NCI-H1092 treated with DMSO at 0.1 percent for 48 hours (cell line): ENCODE measurements around the gene C1QTNF6.

Experiments
- DNase-seq: peaks from one replicate; lab custom pipeline; 2025; lab: John Stamatoyannopoulos, UW

C1QTNF6 gene

DNA sequence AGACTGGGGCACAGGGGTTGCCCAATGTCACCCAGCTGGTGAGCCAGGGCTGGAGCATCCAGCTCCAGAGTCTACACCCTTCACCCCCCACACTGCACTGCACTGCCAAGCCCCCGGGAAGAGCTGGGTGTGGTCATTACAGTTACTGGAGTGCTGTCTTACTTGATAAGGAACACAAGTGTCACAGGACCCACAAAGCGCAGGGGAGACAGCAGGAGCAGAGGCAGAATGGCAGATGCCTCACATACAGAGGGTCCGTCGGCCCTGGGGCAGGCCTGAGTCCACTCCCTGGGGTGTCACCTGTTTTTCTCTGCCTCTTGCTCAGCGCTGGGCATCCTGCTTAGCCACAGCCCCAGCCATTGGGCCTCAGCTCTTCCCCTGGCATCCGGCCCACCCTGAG is 46.1 kb downstream of the C1QTNF6 start:
- DNase-seq, result no peak

GRCh38 chr22:37141476-37141875 is 46.6 kb downstream of the C1QTNF6 start:
- DNase-seq, result no peak

- no peak for DNase-seq
These were observed 47.2 kb downstream of the C1QTNF6 start for GRCh38 chr22:37140686-37141323.

- no peak for DNase-seq
These were observed 48.3 kb downstream of the C1QTNF6 start for GRCh38 chr22:37139762-37140161.

- no peak for DNase-seq
These were observed 49.0 kb downstream of the C1QTNF6 start for GRCh38 chr22:37138849-37139561.

- DNase-seq, result no peak
These were observed 50.0 kb downstream of the C1QTNF6 start for GRCh38 chr22:37137903-37138665.

GRCh38 chr22:37137131-37137530 is 50.9 kb downstream of the C1QTNF6 start:
- DNase-seq, result no peak

DNA sequence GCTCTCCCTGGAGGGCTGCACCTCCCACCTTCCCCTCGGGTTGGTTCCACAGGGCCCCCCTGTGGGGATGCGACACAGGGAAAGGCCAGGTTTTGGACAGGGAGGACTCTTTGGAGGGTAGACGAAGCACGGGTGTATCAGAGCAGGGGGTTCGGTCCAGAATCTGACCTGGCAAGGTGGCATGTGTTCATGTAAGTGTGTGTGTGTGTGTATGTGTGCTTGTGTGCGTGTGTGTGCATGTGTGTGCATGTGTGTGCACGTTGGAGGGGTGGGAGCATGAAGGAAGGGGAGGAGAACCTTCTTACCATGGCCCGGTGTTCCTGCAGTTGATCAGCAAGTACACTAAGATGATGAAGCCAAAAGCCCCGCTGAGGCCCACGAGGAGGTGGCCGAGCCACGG is 53.0 kb downstream of the C1QTNF6 start:
- DNase-seq, result no peak

- DNase-seq, result no peak
These were observed 54.6 kb downstream of the C1QTNF6 start for GRCh38 chr22:37133304-37134018.

- DNase-seq, result no peak
These were observed 55.3 kb downstream of the C1QTNF6 start for GRCh38 chr22:37132773-37133172.
